Glutamatergic neuron (in vitro differentiated cells): ENCODE data around the gene BCHE. TPM values are rescaled to one million over a fixed set of nuclear protein-coding genes. Genes with fewer than 3 reads are reported as not detected.
"Not testable (repeated sequence)": the region's sequence is repeated elsewhere in the genome, so short reads cannot be mapped to it uniquely, and the experiment has no call there.

Source experiments
- DNase-seq: peaks from one replicate; pipeline ENCODE4 v3.0.0; 2022
- H3K27ac Mint-ChIP-seq: one replicate; pipeline ENCODE4 v1.8.0; 2020; ENCODE audit warnings: mild to moderate bottlenecking, mixed read lengths, inconsistent platforms; ENCODE audit not compliant: unreplicated experiment
- H3K27me3 Mint-ChIP-seq: one replicate; pipeline ENCODE4 v1.8.0; 2020; ENCODE audit warnings: mild to moderate bottlenecking, moderate library complexity, mixed read lengths, inconsistent platforms; ENCODE audit not compliant: unreplicated experiment
- H3K36me3 Mint-ChIP-seq: one replicate; pipeline ENCODE4 v1.8.0; 2020; ENCODE audit warnings: mild to moderate bottlenecking, mixed read lengths, inconsistent platforms; ENCODE audit not compliant: unreplicated experiment
- H3K4me1 Mint-ChIP-seq: one replicate; pipeline ENCODE4 v1.8.0; 2020; ENCODE audit warnings: mild to moderate bottlenecking, low read depth, mixed read lengths, inconsistent platforms; ENCODE audit not compliant: unreplicated experiment
- H3K4me3 Mint-ChIP-seq: one replicate; pipeline ENCODE4 v1.8.0; 2020; ENCODE audit warnings: mild to moderate bottlenecking, mixed read lengths, inconsistent platforms; ENCODE audit not compliant: unreplicated experiment
- H3K9me3 Mint-ChIP-seq: one replicate; pipeline ENCODE4 v1.8.0; 2020; ENCODE audit warnings: mild to moderate bottlenecking, moderate library complexity, mixed read lengths, inconsistent platforms; ENCODE audit not compliant: unreplicated experiment
- total RNA-seq: library from RNA; stranded (reverse); fragmentation: NEBNext Ultra II Directional; extraction: Animal tissue kit (Norgen Biotek cat#: 25700); gene quantifications from one replicate; pipeline ENCODE4 v1.2.1, GENCODE V29; 2021; ENCODE audit not compliant: unreplicated experiment
- TF ChIP-seq, protein P1 (sequence below): fragments of 200-600 bp; sonication (generic); IDR thresholded peaks from one replicate; pipeline ENCODE4 v1.5.0; 2021; ENCODE audit not compliant: partially characterized antibody, unreplicated experiment

Gene BCHE
- total RNA-seq, 1 donor from 2014 or later = 4.0 TPM

DNA sequence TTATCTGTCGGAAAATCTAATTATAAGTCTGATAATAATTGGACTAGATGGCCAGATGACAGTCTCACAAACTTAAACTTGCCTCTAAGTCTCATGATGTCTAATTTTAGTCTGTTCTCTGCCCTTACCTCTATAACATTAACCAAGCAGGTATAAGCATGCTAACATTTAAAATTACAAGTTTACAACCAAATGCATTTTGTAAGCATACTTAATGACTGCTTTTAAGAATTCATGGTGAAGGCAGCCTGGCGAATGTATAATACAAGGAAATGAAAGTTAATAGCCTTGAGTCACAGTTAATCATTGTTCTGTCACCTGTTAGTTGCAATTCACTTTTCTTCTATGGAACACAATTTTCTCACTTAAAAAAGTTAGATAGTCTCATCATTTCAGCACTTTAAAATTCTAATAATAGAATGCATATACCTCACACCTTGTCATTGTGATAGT is 16.5 kb downstream of the BCHE start:
- Mint-ChIP-seq H3K4me3 (no peak overlapping the region), H3K36me3 (no peaks in the 10 kb centered on the region), H3K4me1 (no peaks in the 10 kb centered on the region), H3K27me3 (no peaks in the 10 kb centered on the region), H3K27ac (no peak overlapping the region), H3K9me3 (no peaks in the 10 kb centered on the region)
- no peak for DNase-seq
- TF ChIP-seq, protein P1, sequence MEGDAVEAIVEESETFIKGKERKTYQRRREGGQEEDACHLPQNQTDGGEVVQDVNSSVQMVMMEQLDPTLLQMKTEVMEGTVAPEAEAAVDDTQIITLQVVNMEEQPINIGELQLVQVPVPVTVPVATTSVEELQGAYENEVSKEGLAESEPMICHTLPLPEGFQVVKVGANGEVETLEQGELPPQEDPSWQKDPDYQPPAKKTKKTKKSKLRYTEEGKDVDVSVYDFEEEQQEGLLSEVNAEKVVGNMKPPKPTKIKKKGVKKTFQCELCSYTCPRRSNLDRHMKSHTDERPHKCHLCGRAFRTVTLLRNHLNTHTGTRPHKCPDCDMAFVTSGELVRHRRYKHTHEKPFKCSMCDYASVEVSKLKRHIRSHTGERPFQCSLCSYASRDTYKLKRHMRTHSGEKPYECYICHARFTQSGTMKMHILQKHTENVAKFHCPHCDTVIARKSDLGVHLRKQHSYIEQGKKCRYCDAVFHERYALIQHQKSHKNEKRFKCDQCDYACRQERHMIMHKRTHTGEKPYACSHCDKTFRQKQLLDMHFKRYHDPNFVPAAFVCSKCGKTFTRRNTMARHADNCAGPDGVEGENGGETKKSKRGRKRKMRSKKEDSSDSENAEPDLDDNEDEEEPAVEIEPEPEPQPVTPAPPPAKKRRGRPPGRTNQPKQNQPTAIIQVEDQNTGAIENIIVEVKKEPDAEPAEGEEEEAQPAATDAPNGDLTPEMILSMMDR = no peak

DNA sequence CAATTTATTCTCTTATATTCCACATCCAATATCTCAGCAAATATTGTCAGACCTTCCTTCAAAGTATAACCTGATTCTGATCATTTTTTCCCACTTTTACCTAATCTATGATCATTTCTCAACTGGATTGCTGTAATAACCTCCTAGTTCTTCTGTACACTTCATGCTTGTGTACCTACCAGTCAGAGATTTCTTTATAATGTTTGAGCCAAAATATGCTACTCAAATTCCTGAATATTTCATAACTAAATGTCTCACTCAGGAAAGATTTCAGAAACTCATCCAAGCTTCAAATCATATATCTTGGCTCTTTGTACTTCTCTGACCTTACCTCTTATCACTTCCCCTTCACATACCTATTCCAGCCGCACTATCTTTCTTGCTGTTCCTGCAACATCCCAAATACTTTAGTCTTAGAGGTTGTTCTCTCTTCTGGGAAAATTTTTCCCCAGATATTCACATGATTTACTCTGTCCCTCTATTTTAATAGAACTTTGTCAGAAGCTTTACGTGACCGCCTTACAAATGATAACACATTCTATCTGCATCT is 20.0 kb downstream of the BCHE start:
- Mint-ChIP-seq H3K27me3 (no peaks in the 10 kb centered on the region), H3K4me3 (no peak overlapping the region), H3K4me1 (no peaks in the 10 kb centered on the region), H3K36me3 (no peaks in the 10 kb centered on the region), H3K27ac (no peak overlapping the region), H3K9me3 (no peaks in the 10 kb centered on the region)
- TF ChIP-seq, protein P1 = no peak
- no peak for DNase-seq

DNA sequence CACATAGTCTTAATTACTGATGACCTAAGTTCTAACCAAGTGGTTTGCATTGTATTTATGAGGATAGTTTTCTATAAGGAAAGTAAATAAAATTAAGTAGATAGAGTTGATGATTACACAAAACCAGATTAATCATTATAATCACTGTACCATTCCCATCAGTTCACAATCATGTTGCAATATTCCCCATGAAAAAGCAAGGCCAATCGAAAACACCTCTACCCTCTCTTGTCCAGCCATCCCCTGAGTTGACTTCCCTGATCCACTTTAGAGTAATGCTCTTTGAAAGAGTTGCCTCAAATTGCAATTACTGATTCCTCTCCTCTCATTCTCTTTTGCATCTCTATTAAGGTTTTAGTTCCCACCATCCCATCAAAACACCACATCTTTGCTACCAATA is 21.0 kb downstream of the BCHE start:
- no peaks in the 10 kb centered on the region for H3K9me3 Mint-ChIP-seq
- H3K36me3 Mint-ChIP-seq = no peaks in the 10 kb centered on the region
- TF ChIP-seq, protein P1 = no peak
- DNase-seq = no peak
- H3K4me1 Mint-ChIP-seq = peaks cover 3% of the 10 kb centered on the region
- H3K27me3 Mint-ChIP-seq = no peaks in the 10 kb centered on the region
- H3K4me3 Mint-ChIP-seq = no peak overlapping the region
- no peak overlapping the region for H3K27ac Mint-ChIP-seq

DNA sequence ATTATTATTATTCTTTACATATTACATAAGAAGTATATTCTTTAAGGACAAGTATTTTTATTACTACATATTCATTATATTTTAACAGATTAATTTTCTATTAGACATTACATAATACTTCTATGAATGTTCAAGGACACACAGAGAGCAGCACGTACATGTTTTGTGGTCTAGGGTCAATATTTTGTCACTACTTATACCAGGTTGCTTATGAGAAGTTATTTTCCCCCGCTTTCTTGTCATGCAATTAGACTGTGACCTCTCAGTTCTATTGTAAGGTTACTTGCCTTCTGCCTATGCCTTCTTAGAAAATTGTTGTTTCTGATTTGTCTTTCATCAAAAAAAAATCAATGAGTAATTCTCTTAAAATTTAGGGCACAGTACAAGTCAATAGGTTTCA is 21.5 kb downstream of the BCHE start:
- H3K27ac Mint-ChIP-seq = no peak overlapping the region
- no peak overlapping the region for H3K4me3 Mint-ChIP-seq
- no peaks in the 10 kb centered on the region for H3K27me3 Mint-ChIP-seq
- TF ChIP-seq, protein P1 = no peak
- peaks cover 3% of the 10 kb centered on the region for H3K4me1 Mint-ChIP-seq
- H3K36me3 Mint-ChIP-seq = no peaks in the 10 kb centered on the region
- DNase-seq = no peak
- no peaks in the 10 kb centered on the region for H3K9me3 Mint-ChIP-seq

DNA sequence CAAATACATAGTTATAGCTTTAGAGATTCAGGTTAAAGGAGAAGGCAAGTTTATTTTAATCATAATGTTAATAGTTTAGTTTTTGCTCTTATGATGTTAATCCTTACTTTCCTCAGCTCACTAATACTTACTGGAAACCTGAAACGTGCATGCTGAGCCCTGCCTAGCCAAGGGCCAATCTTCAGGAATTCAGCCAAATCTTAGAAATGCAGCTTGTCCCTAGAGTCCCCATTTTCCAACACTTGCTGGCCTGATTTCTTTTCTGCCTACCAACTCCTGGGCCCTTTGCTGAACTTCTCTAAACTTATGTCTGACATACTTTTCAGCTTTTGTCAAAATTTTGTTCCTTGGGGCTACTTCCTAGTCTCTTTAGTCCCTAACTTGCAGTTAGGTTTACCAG is 22.8 kb downstream of the BCHE start:
- H3K36me3 Mint-ChIP-seq = no peaks in the 10 kb centered on the region
- DNase-seq = no peak
- no peak overlapping the region for H3K27ac Mint-ChIP-seq
- H3K9me3 Mint-ChIP-seq = no peaks in the 10 kb centered on the region
- TF ChIP-seq, protein P1 = no peak
- H3K4me1 Mint-ChIP-seq = peaks cover 3% of the 10 kb centered on the region
- H3K27me3 Mint-ChIP-seq = no peaks in the 10 kb centered on the region
- no peak overlapping the region for H3K4me3 Mint-ChIP-seq

DNA sequence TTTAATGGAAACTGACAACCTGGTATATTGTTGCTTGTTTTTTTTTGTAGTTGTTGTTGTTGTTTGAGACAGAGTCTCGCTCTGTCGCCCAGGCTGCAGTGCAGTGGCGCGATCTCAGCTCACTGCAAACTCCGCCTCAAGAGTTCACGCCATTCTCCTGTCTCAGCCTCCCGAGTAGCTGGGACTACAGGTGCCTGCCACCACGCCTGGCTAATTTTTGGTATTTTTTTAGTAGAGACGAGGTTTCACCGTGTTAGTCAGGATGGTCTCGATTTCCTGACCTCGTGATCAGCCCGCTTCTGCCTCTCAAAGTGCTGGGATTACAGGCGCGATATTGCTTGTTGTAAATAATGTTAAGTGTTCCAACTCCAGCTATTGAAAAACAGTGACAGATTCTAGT is 29.3 kb downstream of the BCHE start:
- H3K27ac Mint-ChIP-seq, H3K27me3 Mint-ChIP-seq, H3K4me1 Mint-ChIP-seq, H3K4me3 Mint-ChIP-seq, H3K9me3 Mint-ChIP-seq, DNase-seq, H3K36me3 Mint-ChIP-seq: not testable (repeated sequence)
